Neural cell (in vitro differentiated cells): Measurements from ENCODE around the gene LRBA. TPM values are rescaled to one million over a fixed set of nuclear protein-coding genes. Genes with fewer than 3 reads are reported as not detected.

Experiments used
- H2AFZ ChIP-seq: fragments of 200-600, 300-800 bp; sonication (generic), shearing (Covaris generic); 2 replicates; pipeline ENCODE4 v1.6.0; 2014; ENCODE audit warnings: low read depth, mild to moderate bottlenecking, antibody characterized with exemption, low read length, moderate library complexity
- H3F3A ChIP-seq: fragments of 200-600 bp; shearing (Covaris generic); 2 replicates; pipeline ENCODE4 v1.6.1; 2016; ENCODE audit warnings: mild to moderate bottlenecking, moderate library complexity, mixed read lengths, antibody characterized with exemption, low read length; ENCODE audit not compliant: insufficient read depth, poor library complexity, severe bottlenecking
- H3K27ac ChIP-seq: fragments of 200-600, 300-800 bp; sonication (generic), shearing (Covaris generic); 2 replicates; pipeline ENCODE4 v1.5.1; 2014; ENCODE audit warnings: mild to moderate bottlenecking, low read length, moderate library complexity
- H3K27me3 ChIP-seq: fragments of 300-800, 200-600 bp; sonication (generic), shearing (Covaris generic); 2 replicates; pipeline ENCODE4 v1.6.0; 2014; ENCODE audit warnings: mild to moderate bottlenecking, low read depth, low read length, moderate library complexity; ENCODE audit not compliant: insufficient read depth
- H3K36me3 ChIP-seq: fragments of 300-800, 200-600 bp; sonication (generic), shearing (Covaris generic); 2 replicates; pipeline ENCODE4 v1.5.1; 2014; ENCODE audit warnings: mild to moderate bottlenecking, antibody characterized with exemption, low read length, moderate library complexity; ENCODE audit not compliant: insufficient read depth
- H3K4me2 ChIP-seq: fragments of 300-800, 200-600 bp; sonication (generic), shearing (Covaris generic); 2 replicates; pipeline ENCODE4 v1.6.0; 2014; ENCODE audit warnings: mild to moderate bottlenecking, low read length
- H3K4me3 ChIP-seq: fragments of 300-800, 200-600 bp; sonication (generic), shearing (Covaris generic); 2 replicates; pipeline ENCODE4 v1.5.1; 2014; ENCODE audit warnings: mild to moderate bottlenecking, low read length, moderate library complexity
- H3K79me2 ChIP-seq: fragments of 200-600 bp; shearing (Covaris generic); replicated peaks from 2 replicates; pipeline ENCODE4 v1.6.0; 2014; ENCODE audit warnings: mild to moderate bottlenecking, low read length, moderate library complexity; ENCODE audit not compliant: insufficient read depth
- H3K9ac ChIP-seq: fragments of 300-800, 200-600 bp; sonication (generic), shearing (Covaris generic); 2 replicates; pipeline ENCODE4 v1.6.1; 2016; ENCODE audit warnings: mild to moderate bottlenecking, low read length, mixed read lengths
- H3K9me2 ChIP-seq: fragments of 200-600 bp; shearing (Covaris generic); 2 replicates; pipeline ENCODE4 v1.6.1; 2016; ENCODE audit warnings: mild to moderate bottlenecking, low read length, mixed read lengths; ENCODE audit not compliant: insufficient read depth
- H3K9me3 ChIP-seq: fragments of 200-600, 300-800 bp; sonication (generic), shearing (Covaris generic); 2 replicates; pipeline ENCODE4 v1.6.1; 2016; ENCODE audit warnings: mild to moderate bottlenecking, mixed run types, low read length, moderate library complexity, mixed read lengths
- H4K20me1 ChIP-seq: fragments of 200-600 bp; shearing (Covaris generic); 2 replicates; pipeline ENCODE4 v1.6.1; 2016; ENCODE audit warnings: mild to moderate bottlenecking, mixed run types; ENCODE audit not compliant: insufficient read depth
- EP300 ChIP-seq: fragments of 450-650 bp; conservative IDR thresholded peaks from 2 replicates; pipeline ENCODE4 v1.6.1; 2014; ENCODE audit warnings: antibody characterized with exemption, mild to moderate bottlenecking, moderate library complexity; ENCODE audit not compliant: poor library complexity, severe bottlenecking
- EZH2 ChIP-seq: fragments of 200-600, 300-800 bp; shearing (Covaris generic), sonication (generic); IDR thresholded peaks from 2 replicates; pipeline ENCODE4 v1.6.1; 2014; ENCODE audit warnings: antibody characterized with exemption, low read length, borderline replicate concordance, mild to moderate bottlenecking; ENCODE audit not compliant: insufficient read depth, poor library complexity, severe bottlenecking
- MXI1 ChIP-seq: fragments of 450-650 bp; conservative IDR thresholded peaks from 2 replicates; pipeline ENCODE4 v1.6.1; 2014; ENCODE audit warnings: antibody characterized with exemption, mild to moderate bottlenecking; ENCODE audit not compliant: poor library complexity, severe bottlenecking
- POLR2AphosphoS5 ChIP-seq: IDR thresholded peaks from 2 replicates; pipeline ENCODE4 v1.6.1; 2012
- RAD21 ChIP-seq: fragments of 450-650 bp; conservative IDR thresholded peaks from 2 replicates; pipeline ENCODE4 v1.6.1; 2014; ENCODE audit warnings: antibody characterized with exemption, mild to moderate bottlenecking, moderate library complexity
- REST ChIP-seq: IDR thresholded peaks from 2 replicates; pipeline ENCODE4 v1.6.1; 2012; ENCODE audit warnings: borderline replicate concordance
- SMC3 ChIP-seq: fragments of 450-650 bp; conservative IDR thresholded peaks from 2 replicates; pipeline ENCODE4 v1.6.1; 2014; ENCODE audit warnings: antibody characterized with exemption, mild to moderate bottlenecking, moderate library complexity; ENCODE audit not compliant: poor library complexity
- TAF1 ChIP-seq: IDR thresholded peaks from 2 replicates; pipeline ENCODE4 v1.6.1; 2012; ENCODE audit warnings: low read depth
- polyA plus RNA-seq: library from polyadenylated mRNA; depleted of rRNA; stranded (reverse); fragments of >200 nt; gene quantifications from 2 replicates; pipeline ENCODE4 v1.2.3, GENCODE V29; 2014
- TF ChIP-seq, protein P1 (sequence below): fragments of 450-650 bp; IDR thresholded peaks from 2 replicates; pipeline ENCODE4 v1.5.1; 2014; ENCODE audit warnings: antibody characterized with exemption, mild to moderate bottlenecking, moderate library complexity; ENCODE audit not compliant: poor library complexity, severe bottlenecking

LRBA gene
- polyA plus RNA-seq, 1 donor from 2014 or later = 7.1 TPM

DNA sequence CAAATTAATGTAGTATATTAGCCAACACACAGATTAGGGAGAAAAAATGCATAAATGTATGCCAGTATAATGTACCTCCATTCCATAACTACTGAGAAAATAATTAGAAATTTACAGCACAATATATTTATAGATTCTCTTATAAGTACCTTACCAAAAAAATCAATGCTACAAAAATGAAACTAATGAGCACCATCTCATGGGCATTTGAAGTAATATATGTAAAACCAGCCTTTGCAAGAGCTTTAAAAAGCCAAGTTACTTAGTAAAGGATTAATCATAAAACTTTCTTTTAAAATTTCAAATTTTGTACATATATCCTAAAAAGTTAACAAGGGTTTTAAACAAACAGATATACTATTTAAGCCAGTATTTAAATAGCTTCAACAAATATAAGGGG is 43.2 kb downstream of the LRBA start:
- H3F3A ChIP-seq = no peaks in the 10 kb centered on the region
- no peak overlapping the region for H3K9ac ChIP-seq
- no peak overlapping the region for H3K4me2 ChIP-seq
- TF ChIP-seq RAD21 = no peak
- TF ChIP-seq, protein P1, sequence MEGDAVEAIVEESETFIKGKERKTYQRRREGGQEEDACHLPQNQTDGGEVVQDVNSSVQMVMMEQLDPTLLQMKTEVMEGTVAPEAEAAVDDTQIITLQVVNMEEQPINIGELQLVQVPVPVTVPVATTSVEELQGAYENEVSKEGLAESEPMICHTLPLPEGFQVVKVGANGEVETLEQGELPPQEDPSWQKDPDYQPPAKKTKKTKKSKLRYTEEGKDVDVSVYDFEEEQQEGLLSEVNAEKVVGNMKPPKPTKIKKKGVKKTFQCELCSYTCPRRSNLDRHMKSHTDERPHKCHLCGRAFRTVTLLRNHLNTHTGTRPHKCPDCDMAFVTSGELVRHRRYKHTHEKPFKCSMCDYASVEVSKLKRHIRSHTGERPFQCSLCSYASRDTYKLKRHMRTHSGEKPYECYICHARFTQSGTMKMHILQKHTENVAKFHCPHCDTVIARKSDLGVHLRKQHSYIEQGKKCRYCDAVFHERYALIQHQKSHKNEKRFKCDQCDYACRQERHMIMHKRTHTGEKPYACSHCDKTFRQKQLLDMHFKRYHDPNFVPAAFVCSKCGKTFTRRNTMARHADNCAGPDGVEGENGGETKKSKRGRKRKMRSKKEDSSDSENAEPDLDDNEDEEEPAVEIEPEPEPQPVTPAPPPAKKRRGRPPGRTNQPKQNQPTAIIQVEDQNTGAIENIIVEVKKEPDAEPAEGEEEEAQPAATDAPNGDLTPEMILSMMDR = no peak
- no peak for TF ChIP-seq EP300
- TF ChIP-seq REST = no peak
- TF ChIP-seq SMC3 = no peak
- no peak for TF ChIP-seq MXI1
- no peaks in the 10 kb centered on the region for H3K79me2 ChIP-seq
- H3K9me3 ChIP-seq = no peaks in the 10 kb centered on the region
- H3K9me2 ChIP-seq = no peaks in the 10 kb centered on the region
- no peaks in the 10 kb centered on the region for H4K20me1 ChIP-seq
- no peaks in the 10 kb centered on the region for H3K36me3 ChIP-seq
- no peaks in the 10 kb centered on the region for H3K27me3 ChIP-seq
- no peak overlapping the region for H3K27ac ChIP-seq
- no peak overlapping the region for H3K4me3 ChIP-seq
- no peak overlapping the region for H2AFZ ChIP-seq

DNA sequence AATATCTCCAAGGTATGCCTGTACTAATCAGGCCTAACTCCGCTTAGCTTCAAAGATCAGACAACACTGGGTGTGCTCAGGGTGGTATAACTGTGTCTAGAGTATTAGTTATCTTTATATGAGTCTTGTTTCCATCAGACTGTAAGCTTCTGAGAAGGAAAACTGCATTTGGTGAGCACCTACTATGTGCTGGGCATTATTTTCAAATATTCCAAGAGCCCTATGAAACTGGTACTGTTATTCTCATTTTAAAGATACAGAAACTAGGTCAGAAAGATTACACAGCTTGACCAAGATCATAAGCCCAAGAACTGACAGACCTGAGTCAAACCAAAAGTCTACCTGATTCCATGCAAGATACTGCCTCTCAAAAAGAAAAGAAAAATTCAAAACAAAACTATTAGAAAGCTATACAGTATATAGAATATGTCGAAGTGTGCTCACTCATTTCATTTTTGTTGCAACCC is 44.4 kb downstream of the LRBA start:
- no peak for TF ChIP-seq RAD21
- no peak for TF ChIP-seq EZH2
- TF ChIP-seq REST = no peak
- no peak for TF ChIP-seq TAF1
- TF ChIP-seq, protein P1 = no peak
- TF ChIP-seq POLR2AphosphoS5 = no peak
- TF ChIP-seq MXI1 = no peak
- no peak overlapping the region for H2AFZ ChIP-seq
- H3F3A ChIP-seq = no peaks in the 10 kb centered on the region
- H3K27me3 ChIP-seq = no peaks in the 10 kb centered on the region
- H3K79me2 ChIP-seq = no peaks in the 10 kb centered on the region
- H3K27ac ChIP-seq = no peak overlapping the region
- H3K4me3 ChIP-seq = no peak overlapping the region
- H3K9me2 ChIP-seq = no peaks in the 10 kb centered on the region
- H3K9ac ChIP-seq = no peak overlapping the region
- H4K20me1 ChIP-seq = no peaks in the 10 kb centered on the region
- no peak overlapping the region for H3K4me2 ChIP-seq
- H3K36me3 ChIP-seq = no peaks in the 10 kb centered on the region
- H3K9me3 ChIP-seq = no peaks in the 10 kb centered on the region
